ENCODE measurements around the gene OCA2.

DNA sequence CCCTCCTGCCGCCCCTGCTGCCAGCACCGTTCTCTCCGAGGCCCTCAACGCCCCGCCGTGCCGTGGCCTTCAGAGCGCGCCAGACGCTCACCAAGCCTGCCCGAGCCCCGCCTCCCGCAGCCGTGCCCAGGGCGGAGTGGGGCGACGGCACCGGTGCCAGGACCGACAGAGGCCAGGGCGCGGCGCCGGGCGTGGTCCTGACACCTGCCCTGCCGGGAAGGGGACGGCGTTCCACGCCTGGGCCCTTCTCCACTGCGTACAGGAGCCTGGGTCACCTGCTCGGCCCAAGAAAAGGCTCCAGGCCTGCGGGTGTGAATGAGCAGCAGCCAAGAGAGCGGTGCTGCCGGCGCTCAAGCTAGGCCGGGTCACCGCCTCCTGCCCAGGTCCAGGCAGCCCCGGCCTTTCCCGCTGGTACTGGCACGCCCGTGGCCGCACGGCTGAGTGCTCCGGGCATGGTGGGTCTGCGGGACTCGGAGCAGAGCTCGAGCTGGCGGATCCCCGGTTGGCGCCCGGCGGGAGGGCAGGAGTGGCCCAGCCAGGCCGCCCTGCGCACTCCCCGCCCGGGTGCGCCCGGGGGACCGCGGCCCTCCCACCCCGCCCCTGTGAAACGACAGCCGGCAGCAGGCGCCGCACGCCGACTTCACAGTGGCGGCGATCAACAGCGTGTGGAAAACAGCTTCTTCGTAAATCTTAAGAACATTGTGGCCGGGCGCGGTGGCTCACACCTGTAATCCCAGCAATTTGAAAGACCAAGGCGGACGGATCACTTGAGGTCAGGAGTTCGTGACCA is 4.2 kb downstream of the OCA2 start:
- TF ChIP-seq, protein P1, sequence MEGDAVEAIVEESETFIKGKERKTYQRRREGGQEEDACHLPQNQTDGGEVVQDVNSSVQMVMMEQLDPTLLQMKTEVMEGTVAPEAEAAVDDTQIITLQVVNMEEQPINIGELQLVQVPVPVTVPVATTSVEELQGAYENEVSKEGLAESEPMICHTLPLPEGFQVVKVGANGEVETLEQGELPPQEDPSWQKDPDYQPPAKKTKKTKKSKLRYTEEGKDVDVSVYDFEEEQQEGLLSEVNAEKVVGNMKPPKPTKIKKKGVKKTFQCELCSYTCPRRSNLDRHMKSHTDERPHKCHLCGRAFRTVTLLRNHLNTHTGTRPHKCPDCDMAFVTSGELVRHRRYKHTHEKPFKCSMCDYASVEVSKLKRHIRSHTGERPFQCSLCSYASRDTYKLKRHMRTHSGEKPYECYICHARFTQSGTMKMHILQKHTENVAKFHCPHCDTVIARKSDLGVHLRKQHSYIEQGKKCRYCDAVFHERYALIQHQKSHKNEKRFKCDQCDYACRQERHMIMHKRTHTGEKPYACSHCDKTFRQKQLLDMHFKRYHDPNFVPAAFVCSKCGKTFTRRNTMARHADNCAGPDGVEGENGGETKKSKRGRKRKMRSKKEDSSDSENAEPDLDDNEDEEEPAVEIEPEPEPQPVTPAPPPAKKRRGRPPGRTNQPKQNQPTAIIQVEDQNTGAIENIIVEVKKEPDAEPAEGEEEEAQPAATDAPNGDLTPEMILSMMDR (conservative IDR thresholded peaks at IDR 0.05; ENCODE audit: low read depth, low read length): no peak
- TF ChIP-seq POLR2A (IDR thresholded peaks at IDR 0.05; ENCODE audit: low read depth, low read length): no peak
- TF ChIP-seq, protein P2, sequence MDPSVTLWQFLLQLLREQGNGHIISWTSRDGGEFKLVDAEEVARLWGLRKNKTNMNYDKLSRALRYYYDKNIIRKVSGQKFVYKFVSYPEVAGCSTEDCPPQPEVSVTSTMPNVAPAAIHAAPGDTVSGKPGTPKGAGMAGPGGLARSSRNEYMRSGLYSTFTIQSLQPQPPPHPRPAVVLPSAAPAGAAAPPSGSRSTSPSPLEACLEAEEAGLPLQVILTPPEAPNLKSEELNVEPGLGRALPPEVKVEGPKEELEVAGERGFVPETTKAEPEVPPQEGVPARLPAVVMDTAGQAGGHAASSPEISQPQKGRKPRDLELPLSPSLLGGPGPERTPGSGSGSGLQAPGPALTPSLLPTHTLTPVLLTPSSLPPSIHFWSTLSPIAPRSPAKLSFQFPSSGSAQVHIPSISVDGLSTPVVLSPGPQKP (IDR thresholded peaks at IDR 0.05; ENCODE audit: borderline replicate concordance, low read depth, low read length): no peak
- no peak for TF ChIP-seq RFX5 (IDR thresholded peaks at IDR 0.05; ENCODE audit: low read depth, low read length)
- TF ChIP-seq FOS (IDR thresholded peaks at IDR 0.05; ENCODE audit: low read depth, low read length): no peak
- no peak for TF ChIP-seq MAZ (IDR thresholded peaks at IDR 0.05; ENCODE audit: borderline replicate concordance, low read depth, low read length)
- TF ChIP-seq MAFK (IDR thresholded peaks at IDR 0.05; ENCODE audit: low read depth, low read length): no peak
- no peak for TF ChIP-seq RAD21 (IDR thresholded peaks at IDR 0.05; ENCODE audit: low read length)
- no peak for TF ChIP-seq BHLHE40 (IDR thresholded peaks at IDR 0.05; ENCODE audit: low read depth, low read length)

Measured in IMR-90 (cell line).